DOHH2 (cell line): ENCODE results near the gene MLLT3.

Experiments used
- CTCF ChIP-seq: fragments of 200-600 bp; sonication (generic); IDR thresholded peaks from one replicate; pipeline ENCODE4 v1.5.1; 2014; ENCODE audit warnings: antibody characterized with exemption, mild to moderate bottlenecking, low read depth, low read length; ENCODE audit not compliant: poor library complexity, severe bottlenecking
- EZH2phosphoT487 ChIP-seq: fragments of 200-600 bp; sonication (generic); IDR thresholded peaks from 2 replicates; pipeline ENCODE4 v1.6.1; 2017; ENCODE audit warnings: borderline replicate concordance, mild to moderate bottlenecking, antibody characterized with exemption, low read length, moderate library complexity, mixed read lengths

- TF ChIP-seq CTCF: no peak
- TF ChIP-seq EZH2phosphoT487: no peak
Measured at GRCh38 chr9:20418485-20418884, 203.8 kb downstream of the MLLT3 start.
